Uterus (tissue), 2 donors: ENCODE measurements around the gene SUPT7L.

Experiments used
- CTCF ChIP-seq, 4 experiments: fragments of 200-600 bp in 2 of 4; fragments of 450-650 bp in 2 of 4; sonication (generic) in 2 of 4; IDR thresholded peaks; one replicate each; pipeline ENCODE4 v1.5.1; 2016 to 2019; ENCODE audit warnings: antibody characterized with exemption in 4 of 4, mild to moderate bottlenecking in 2 of 4, moderate library complexity in 1 of 4
- POLR2A ChIP-seq, 2 donors: fragments of 450-650 bp; IDR thresholded peaks; one replicate each; pipeline ENCODE4 v1.6.1; 2016; ENCODE audit warnings: antibody characterized with exemption in 2 of 2, mild to moderate bottlenecking in 1 of 2, moderate library complexity in 1 of 2

- TF ChIP-seq CTCF (IDR thresholded peaks at IDR 0.05) (no peak), POLR2A (IDR thresholded peaks at IDR 0.05) (no peak)
Observed at GRCh38 chr2:27638037-27638637, 25.3 kb downstream of the SUPT7L start.
